HCT116 (cell line): ENCODE data around the gene WBP2NL.

Experiments used
- CTCF ChIP-seq, 3 experiments: fragments of 200-600 bp in 1 of 3; sonication (generic) in 1 of 3; IDR thresholded peaks in 2 of 3; conservative IDR thresholded peaks in 1 of 3; 2 replicates each; pipeline ENCODE4 v1.5.1; 2012 to 2017; ENCODE audit warnings: low read depth in 2 of 3, low read length in 2 of 3, antibody characterized with exemption in 1 of 3, borderline replicate concordance in 1 of 3, control low read depth in 1 of 3, mild to moderate bottlenecking in 1 of 3, mixed read lengths in 1 of 3, mixed run types in 1 of 3, moderate library complexity in 1 of 3; ENCODE audit not compliant: insufficient read depth in 1 of 3
- EGR1 ChIP-seq: IDR thresholded peaks from 2 replicates; pipeline ENCODE4 v1.6.1; 2012; ENCODE audit warnings: low read depth
- EZH2 ChIP-seq: fragments of 200-600 bp; sonication (generic); IDR thresholded peaks from 2 replicates; pipeline ENCODE4 v1.6.1; 2017; ENCODE audit warnings: antibody characterized with exemption, mixed run types
- EZH2phosphoT487 ChIP-seq: fragments of 200-600 bp; IDR thresholded peaks from 2 replicates; pipeline ENCODE4 v1.6.1; 2018; ENCODE audit warnings: antibody characterized with exemption, borderline replicate concordance
- JUND ChIP-seq: IDR thresholded peaks from 2 replicates; pipeline ENCODE4 v1.6.1; 2012
- MAX ChIP-seq: IDR thresholded peaks from 2 replicates; pipeline ENCODE4 v1.6.1; 2012
- POLR2A ChIP-seq: IDR thresholded peaks from 2 replicates; pipeline ENCODE4 v1.7.0; 2011; ENCODE audit warnings: borderline replicate concordance; ENCODE audit not compliant: insufficient read depth, insufficient read length; ENCODE audit errors: extremely low read depth
- POLR2AphosphoS5 ChIP-seq: IDR thresholded peaks from 2 replicates; pipeline ENCODE4 v1.6.1; 2011; ENCODE audit warnings: mild to moderate bottlenecking, low read depth, low read length, moderate library complexity
- SP1 ChIP-seq: IDR thresholded peaks from 2 replicates; pipeline ENCODE4 v1.6.1; 2012; ENCODE audit warnings: low read depth
- ZBTB33 ChIP-seq: IDR thresholded peaks from 2 replicates; pipeline ENCODE4 v1.6.1; 2011; ENCODE audit warnings: mild to moderate bottlenecking, low read length, moderate library complexity; ENCODE audit not compliant: insufficient replicate concordance; ENCODE audit errors: extremely low read depth
- ZNF274 ChIP-seq: fragments of 200-500 bp; sonication (Bioruptor generic); IDR thresholded peaks from 2 replicates; pipeline ENCODE4 v1.6.1; 2014; ENCODE audit warnings: mild to moderate bottlenecking, low read depth, low read length, inconsistent platforms
- TF ChIP-seq, protein P1 (sequence below): IDR thresholded peaks from 2 replicates; pipeline ENCODE4 v1.6.1; 2012; ENCODE audit warnings: low read depth

DNA sequence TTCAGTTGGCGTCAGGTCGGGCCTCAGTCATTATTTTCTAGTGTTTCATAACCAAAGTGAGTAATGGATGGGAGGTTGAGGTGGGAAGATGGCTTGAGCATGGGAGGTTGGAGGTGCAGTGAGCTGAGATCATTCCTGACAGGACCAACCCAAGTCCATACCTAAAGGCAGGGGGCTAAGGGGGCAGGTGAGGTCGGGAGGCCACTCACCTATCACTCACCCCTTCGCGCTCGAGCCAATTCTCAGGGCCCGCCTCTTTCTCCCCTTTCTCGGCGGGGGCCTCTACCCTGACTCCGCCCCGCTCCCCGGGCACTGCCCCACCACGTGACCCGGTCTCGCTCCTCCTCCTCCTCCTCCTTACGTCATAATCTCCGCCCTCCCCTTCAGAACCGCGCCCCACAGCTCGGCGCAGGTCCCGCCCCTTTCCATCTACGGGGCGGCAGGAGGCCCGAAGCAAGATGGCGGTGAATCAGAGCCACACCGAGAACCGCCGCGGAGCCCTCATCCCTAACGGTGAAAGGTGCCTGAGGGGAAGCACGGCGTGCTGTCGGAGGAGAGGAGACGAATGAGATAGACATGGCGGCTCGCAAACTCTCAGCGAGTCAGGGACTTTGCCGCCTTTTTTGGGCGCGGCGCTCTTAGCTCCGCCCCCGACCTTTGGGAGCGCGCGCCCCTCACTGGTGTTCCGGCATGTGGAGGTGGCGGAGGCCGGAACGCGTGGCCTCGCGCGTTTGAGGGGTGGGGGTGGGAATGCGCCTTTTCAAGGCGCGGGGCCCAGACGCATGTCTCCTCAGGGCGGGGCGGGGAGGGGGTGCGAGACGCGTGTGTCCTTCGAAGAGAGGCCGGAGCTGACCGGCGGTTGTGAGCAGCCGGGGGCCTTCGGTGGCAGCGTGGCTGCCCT, at the start of gene WBP2NL:
- TF ChIP-seq CTCF (IDR thresholded peaks at IDR 0.05 in 2 of 3, conservative IDR thresholded peaks at IDR 0.05 in 1 of 3; ENCODE audit: borderline replicate concordance in 1 of 3, insufficient read depth in 1 of 3, low read depth in 2 of 3, low read length in 2 of 3): no peak
- TF ChIP-seq EZH2: no peak
- no peak for TF ChIP-seq MAX
- no peak for TF ChIP-seq ZNF274
- TF ChIP-seq ZBTB33: no peak
- TF ChIP-seq POLR2AphosphoS5: no peak
- no peak for TF ChIP-seq EZH2phosphoT487
- no peak for TF ChIP-seq POLR2A
- TF ChIP-seq JUND: no peak
- TF ChIP-seq, protein P1, sequence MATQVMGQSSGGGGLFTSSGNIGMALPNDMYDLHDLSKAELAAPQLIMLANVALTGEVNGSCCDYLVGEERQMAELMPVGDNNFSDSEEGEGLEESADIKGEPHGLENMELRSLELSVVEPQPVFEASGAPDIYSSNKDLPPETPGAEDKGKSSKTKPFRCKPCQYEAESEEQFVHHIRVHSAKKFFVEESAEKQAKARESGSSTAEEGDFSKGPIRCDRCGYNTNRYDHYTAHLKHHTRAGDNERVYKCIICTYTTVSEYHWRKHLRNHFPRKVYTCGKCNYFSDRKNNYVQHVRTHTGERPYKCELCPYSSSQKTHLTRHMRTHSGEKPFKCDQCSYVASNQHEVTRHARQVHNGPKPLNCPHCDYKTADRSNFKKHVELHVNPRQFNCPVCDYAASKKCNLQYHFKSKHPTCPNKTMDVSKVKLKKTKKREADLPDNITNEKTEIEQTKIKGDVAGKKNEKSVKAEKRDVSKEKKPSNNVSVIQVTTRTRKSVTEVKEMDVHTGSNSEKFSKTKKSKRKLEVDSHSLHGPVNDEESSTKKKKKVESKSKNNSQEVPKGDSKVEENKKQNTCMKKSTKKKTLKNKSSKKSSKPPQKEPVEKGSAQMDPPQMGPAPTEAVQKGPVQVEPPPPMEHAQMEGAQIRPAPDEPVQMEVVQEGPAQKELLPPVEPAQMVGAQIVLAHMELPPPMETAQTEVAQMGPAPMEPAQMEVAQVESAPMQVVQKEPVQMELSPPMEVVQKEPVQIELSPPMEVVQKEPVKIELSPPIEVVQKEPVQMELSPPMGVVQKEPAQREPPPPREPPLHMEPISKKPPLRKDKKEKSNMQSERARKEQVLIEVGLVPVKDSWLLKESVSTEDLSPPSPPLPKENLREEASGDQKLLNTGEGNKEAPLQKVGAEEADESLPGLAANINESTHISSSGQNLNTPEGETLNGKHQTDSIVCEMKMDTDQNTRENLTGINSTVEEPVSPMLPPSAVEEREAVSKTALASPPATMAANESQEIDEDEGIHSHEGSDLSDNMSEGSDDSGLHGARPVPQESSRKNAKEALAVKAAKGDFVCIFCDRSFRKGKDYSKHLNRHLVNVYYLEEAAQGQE: no peak
- no peak for TF ChIP-seq EGR1
- TF ChIP-seq SP1: no peak
